ENCODE measurements around the gene NUP214.
"Not testable (repeated sequence)": the region's sequence is repeated elsewhere in the genome, so short reads cannot be mapped to it uniquely, and the experiment has no call there.

Gene NUP214

DNA sequence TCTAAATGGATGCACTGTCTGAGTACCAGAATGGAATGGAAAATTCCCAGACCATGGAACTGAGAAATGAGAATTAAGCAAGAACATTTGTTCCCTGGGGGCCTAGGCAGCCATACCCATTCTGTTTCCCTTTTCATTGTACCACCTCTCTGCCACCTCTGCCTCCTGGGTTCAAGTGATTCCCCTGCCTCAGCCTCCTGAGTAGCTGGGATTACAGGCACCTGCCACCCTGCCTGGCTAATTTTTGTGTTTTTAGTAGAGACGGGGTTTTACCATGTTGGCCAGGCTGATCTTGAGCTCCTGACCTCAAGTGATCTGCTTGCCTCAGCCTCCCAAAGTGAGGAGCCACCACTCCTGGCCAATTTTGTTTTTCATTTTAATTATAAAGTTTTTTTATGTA lies 33.3 kb downstream of the NUP214 start:
- not testable (repeated sequence) for H3K27ac ChIP-seq (ENCODE audit: insufficient read depth, low read depth, low read length, poor library complexity, severe bottlenecking); H3K9me3 ChIP-seq (ENCODE audit: control insufficient read depth, low read length); H3K27me3 ChIP-seq (ENCODE audit: control insufficient read depth, insufficient read depth, low read length, poor library complexity, severe bottlenecking); H3K4me1 ChIP-seq (ENCODE audit: control insufficient read depth, insufficient read depth, low read length); H3K4me3 ChIP-seq (ENCODE audit: insufficient read depth, low read depth, low read length)
- peaks cover 38% of the 10 kb centered on the region for H3K36me3 ChIP-seq (ENCODE audit: control insufficient read depth, insufficient read depth, low read length)
- WGBS, 2 experiments = 89 to 97% methylated on average over 1 of the region's 1 CpG

DNA sequence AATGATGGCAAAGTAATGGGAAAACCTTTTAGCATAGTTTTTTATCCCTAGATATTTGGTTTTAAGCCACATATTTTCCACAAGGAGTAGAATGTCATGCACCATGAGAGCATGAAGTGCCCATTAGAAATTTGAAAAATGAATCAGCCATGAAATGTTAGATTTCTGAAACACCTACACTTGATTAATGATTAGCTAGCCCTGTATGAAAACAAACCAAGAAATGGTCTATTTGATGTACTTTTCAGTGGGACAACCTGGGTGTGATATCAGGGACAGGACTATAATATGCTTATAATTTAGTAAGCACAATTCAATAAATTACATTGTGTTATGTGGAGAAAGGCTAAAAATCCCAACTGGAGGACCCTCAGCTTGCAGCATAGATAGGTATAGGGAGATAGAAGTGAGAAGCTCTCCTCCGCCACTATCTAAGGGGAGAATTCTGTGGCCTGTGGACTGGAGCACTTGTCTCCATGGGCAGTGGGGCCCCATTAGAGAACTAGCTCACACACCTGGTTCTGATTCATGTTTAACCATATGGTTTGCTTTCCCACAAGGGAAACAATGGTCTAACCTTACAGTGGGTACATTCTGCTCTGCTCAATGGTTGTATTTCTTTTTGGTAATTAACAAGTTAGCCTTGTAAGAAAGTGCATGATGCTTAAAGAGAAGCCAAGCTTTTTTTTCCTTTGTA lies 35.2 kb downstream of the NUP214 start:
- Histone ChIP-seq H3K27me3 (ENCODE audit: control insufficient read depth, insufficient read depth, low read length, poor library complexity, severe bottlenecking) (no peaks in the 10 kb centered on the region), H3K27ac (ENCODE audit: insufficient read depth, low read depth, low read length, poor library complexity, severe bottlenecking) (no peak overlapping the region), H3K4me3 (ENCODE audit: insufficient read depth, low read depth, low read length) (no peak overlapping the region), H3K36me3 (ENCODE audit: control insufficient read depth, insufficient read depth, low read length) (peaks cover 45% of the 10 kb centered on the region), H3K9me3 (ENCODE audit: control insufficient read depth, low read length) (no peaks in the 10 kb centered on the region), H3K4me1 (ENCODE audit: control insufficient read depth, insufficient read depth, low read length) (no peaks in the 10 kb centered on the region)
- WGBS, 2 experiments = 96 to 100% methylated on average over 1 of the region's 1 CpG

DNA sequence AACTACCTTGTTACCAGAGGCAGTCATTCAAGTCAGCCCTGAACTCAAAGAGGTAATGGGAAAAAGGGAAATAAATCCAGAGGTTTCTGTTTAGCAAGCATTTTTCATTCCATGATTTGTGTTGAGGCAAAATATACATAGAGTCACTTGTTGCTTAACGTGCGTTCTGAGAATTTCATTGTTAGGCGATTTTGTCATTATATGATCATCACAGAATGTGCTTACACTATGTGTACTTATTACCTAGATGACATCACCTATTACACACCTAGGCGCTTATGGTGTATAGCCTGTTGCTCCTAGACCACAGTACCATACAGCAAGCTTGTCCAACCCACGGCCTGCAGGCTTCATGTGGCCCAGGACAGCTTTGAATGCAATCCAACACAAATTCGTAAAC lies 36.2 kb downstream of the NUP214 start:
- Histone ChIP-seq H3K36me3 (ENCODE audit: control insufficient read depth, insufficient read depth, low read length) (peaks cover 51% of the 10 kb centered on the region), H3K27ac (ENCODE audit: insufficient read depth, low read depth, low read length, poor library complexity, severe bottlenecking) (no peak overlapping the region), H3K4me1 (ENCODE audit: control insufficient read depth, insufficient read depth, low read length) (no peaks in the 10 kb centered on the region), H3K4me3 (ENCODE audit: insufficient read depth, low read depth, low read length) (no peak overlapping the region), H3K9me3 (ENCODE audit: control insufficient read depth, low read length) (no peaks in the 10 kb centered on the region), H3K27me3 (ENCODE audit: control insufficient read depth, insufficient read depth, low read length, poor library complexity, severe bottlenecking) (no peaks in the 10 kb centered on the region)
- WGBS, 2 experiments = 96 to 97% methylated on average over 4 to 6 of the region's 6 CpGs

DNA sequence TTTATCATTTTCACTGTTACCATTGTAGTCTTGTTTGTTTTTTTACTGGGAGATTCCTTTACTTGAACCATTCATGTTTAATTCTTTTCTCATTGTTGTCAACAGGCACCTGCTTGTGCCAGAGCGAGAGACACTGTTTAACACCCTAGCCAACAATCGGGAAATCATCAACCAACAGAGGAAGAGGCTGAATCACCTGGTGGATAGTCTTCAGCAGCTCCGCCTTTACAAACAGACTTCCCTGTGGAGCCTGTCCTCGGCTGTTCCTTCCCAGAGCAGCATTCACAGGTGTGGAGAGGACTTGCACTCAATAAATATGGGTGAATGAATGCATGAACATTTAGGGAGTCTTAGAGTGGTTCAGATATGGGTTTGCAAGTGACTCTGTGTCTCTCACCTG lies 37.5 kb downstream of the NUP214 start:
- WGBS, 2 experiments = 93 to 96% methylated on average over 4 of the region's 4 CpGs
- Histone ChIP-seq H3K4me3 (ENCODE audit: insufficient read depth, low read depth, low read length) (no peak overlapping the region), H3K27ac (ENCODE audit: insufficient read depth, low read depth, low read length, poor library complexity, severe bottlenecking) (no peak overlapping the region), H3K9me3 (ENCODE audit: control insufficient read depth, low read length) (no peaks in the 10 kb centered on the region), H3K36me3 (ENCODE audit: control insufficient read depth, insufficient read depth, low read length) (peaks cover 44% of the 10 kb centered on the region), H3K4me1 (ENCODE audit: control insufficient read depth, insufficient read depth, low read length) (no peaks in the 10 kb centered on the region), H3K27me3 (ENCODE audit: control insufficient read depth, insufficient read depth, low read length, poor library complexity, severe bottlenecking) (no peaks in the 10 kb centered on the region)

DNA sequence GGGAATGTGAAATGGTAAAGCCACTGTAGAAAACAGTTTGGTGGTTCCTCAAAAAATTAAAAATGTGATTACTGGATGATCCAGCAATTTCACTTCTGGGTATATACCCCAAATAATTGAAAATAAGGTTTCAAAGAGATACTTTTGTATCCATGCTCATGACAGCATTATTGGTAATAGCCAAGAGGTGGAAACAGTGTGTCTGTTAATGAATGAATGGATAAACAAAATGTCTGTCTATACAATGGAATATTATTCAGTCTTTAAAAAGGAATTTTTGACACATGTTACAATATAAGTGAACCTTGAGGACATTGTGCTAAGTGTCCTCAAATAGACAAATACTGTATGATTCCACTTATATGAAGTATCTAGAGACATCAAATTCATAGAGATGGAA lies 40.1 kb downstream of the NUP214 start:
- H3K4me3 ChIP-seq (ENCODE audit: insufficient read depth, low read depth, low read length) = no peak overlapping the region
- H3K27me3 ChIP-seq (ENCODE audit: control insufficient read depth, insufficient read depth, low read length, poor library complexity, severe bottlenecking) = no peaks in the 10 kb centered on the region
- H3K27ac ChIP-seq (ENCODE audit: insufficient read depth, low read depth, low read length, poor library complexity, severe bottlenecking) = no peak overlapping the region
- no peaks in the 10 kb centered on the region for H3K4me1 ChIP-seq (ENCODE audit: control insufficient read depth, insufficient read depth, low read length)
- H3K9me3 ChIP-seq (ENCODE audit: control insufficient read depth, low read length) = no peaks in the 10 kb centered on the region
- peaks cover 36% of the 10 kb centered on the region for H3K36me3 ChIP-seq (ENCODE audit: control insufficient read depth, insufficient read depth, low read length)

DNA sequence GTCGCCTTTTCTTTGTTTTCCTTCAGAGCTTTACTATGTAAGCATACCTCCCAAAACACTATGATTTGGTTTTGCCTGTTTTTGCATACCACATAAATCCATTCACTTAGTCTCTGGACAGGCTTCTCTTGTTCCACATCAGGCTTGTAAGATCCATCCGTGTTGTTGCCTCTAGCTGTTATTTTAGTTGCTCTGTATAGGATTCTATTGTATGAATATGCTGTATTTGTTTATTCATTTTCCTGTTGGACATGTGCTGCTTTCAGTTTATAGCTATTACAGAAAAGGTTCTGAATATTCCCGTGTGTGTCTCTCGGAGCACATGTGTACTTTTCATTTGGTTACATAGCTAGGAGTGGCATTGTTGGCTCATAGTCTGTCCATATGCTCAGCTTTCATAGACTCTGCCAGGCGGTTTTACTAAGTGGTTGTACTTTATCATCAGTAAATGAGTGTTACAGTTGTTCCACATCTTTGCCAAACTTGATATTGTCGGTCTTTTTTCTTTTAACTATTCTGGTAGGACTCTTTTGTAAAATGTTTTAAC lies 41.8 kb downstream of the NUP214 start:
- Histone ChIP-seq H3K4me3 (ENCODE audit: insufficient read depth, low read depth, low read length) (no peak overlapping the region), H3K27me3 (ENCODE audit: control insufficient read depth, insufficient read depth, low read length, poor library complexity, severe bottlenecking) (no peaks in the 10 kb centered on the region), H3K9me3 (ENCODE audit: control insufficient read depth, low read length) (no peaks in the 10 kb centered on the region), H3K36me3 (ENCODE audit: control insufficient read depth, insufficient read depth, low read length) (peaks cover 35% of the 10 kb centered on the region), H3K4me1 (ENCODE audit: control insufficient read depth, insufficient read depth, low read length) (no peaks in the 10 kb centered on the region), H3K27ac (ENCODE audit: insufficient read depth, low read depth, low read length, poor library complexity, severe bottlenecking) (no peak overlapping the region)
- 97 to 99% methylated on average over 6 of the region's 6 CpGs for WGBS, 2 experiments

DNA sequence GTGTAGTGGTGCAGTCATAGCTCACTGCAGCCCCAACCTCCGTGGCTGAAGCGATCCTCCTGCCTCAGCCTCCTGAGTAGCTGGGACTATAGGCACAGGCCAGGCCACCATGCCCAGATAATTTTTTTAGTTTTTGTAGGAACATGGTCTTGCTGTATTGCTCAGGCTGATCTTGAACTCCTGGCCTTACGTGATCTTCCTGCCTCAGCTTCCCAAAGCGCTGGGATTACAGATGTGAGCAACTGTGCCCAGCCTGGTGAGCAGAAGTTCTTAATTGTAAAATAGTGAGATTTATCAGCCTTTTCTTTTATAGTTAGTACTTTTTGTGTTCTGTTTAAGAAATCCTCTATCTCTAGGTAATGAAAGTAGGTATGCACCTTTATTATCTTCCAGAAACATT lies 42.5 kb downstream of the NUP214 start:
- H3K9me3 ChIP-seq (ENCODE audit: control insufficient read depth, low read length) = no peaks in the 10 kb centered on the region
- H3K4me3 ChIP-seq (ENCODE audit: insufficient read depth, low read depth, low read length) = no peak overlapping the region
- WGBS, 2 experiments = 93 to 95% methylated on average over 4 of the region's 4 CpGs
- peaks cover 30% of the 10 kb centered on the region for H3K36me3 ChIP-seq (ENCODE audit: control insufficient read depth, insufficient read depth, low read length)
- no peaks in the 10 kb centered on the region for H3K4me1 ChIP-seq (ENCODE audit: control insufficient read depth, insufficient read depth, low read length)
- no peak overlapping the region for H3K27ac ChIP-seq (ENCODE audit: insufficient read depth, low read depth, low read length, poor library complexity, severe bottlenecking)
- H3K27me3 ChIP-seq (ENCODE audit: control insufficient read depth, insufficient read depth, low read length, poor library complexity, severe bottlenecking) = no peaks in the 10 kb centered on the region

DNA sequence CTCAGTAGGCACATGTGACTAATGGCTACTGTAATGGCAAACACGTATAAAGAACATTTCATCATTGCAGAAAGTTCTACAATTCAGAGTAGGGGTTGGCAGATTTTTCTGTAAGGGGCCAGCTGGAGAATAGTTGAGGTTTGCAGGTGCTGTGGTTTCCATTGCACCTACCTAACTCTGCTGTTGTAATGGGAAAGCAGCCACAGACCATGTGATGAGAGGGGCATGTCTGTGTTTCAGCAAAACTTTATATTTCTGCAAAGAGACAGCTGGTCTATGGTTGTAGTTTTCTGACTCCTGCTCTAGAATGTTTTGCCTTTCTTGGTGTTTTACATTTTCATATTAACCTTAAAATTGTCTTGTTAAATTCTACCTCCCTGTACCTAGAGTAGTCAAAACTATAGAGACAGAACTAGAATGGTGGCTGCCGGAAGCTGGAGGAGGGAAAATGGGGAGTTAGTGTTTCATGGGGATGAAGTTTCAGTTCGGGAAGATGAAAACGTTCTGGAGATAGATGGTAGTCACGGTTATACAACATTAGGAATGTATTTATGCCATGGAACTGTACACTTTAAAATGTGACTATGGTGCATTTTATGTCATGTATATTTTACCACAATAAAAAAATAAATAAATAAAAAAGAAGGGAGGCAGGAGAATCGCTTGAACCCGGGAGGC lies 44.3 kb downstream of the NUP214 start:
- Histone ChIP-seq H3K4me1 (ENCODE audit: control insufficient read depth, insufficient read depth, low read length) (no peaks in the 10 kb centered on the region), H3K27ac (ENCODE audit: insufficient read depth, low read depth, low read length, poor library complexity, severe bottlenecking) (no peak overlapping the region), H3K36me3 (ENCODE audit: control insufficient read depth, insufficient read depth, low read length) (peaks cover 25% of the 10 kb centered on the region), H3K9me3 (ENCODE audit: control insufficient read depth, low read length) (no peaks in the 10 kb centered on the region), H3K27me3 (ENCODE audit: control insufficient read depth, insufficient read depth, low read length, poor library complexity, severe bottlenecking) (no peaks in the 10 kb centered on the region), H3K4me3 (ENCODE audit: insufficient read depth, low read depth, low read length) (no peak overlapping the region)
- WGBS, 2 experiments = 93 to 96% methylated on average over 7 of the region's 7 CpGs

DNA sequence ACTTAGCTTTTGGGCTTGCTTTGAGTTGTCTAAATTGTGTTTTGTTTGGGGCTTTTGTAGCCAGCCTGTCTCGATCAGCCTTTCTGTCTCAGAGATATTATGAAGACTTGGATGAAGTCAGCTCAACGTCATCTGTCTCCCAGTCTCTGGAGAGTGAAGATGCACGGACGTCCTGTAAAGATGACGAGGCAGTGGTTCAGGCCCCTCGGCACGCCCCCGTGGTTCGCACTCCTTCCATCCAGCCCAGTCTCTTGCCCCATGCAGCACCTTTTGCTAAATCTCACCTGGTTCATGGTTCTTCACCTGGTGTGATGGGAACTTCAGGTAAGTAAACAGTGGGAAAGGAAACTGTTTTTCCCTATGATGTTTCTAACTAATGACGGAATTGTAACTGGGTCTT lies 48.6 kb downstream of the NUP214 start:
- Histone ChIP-seq H3K36me3 (ENCODE audit: control insufficient read depth, insufficient read depth, low read length) (peaks cover 33% of the 10 kb centered on the region), H3K27me3 (ENCODE audit: control insufficient read depth, insufficient read depth, low read length, poor library complexity, severe bottlenecking) (no peaks in the 10 kb centered on the region), H3K27ac (ENCODE audit: insufficient read depth, low read depth, low read length, poor library complexity, severe bottlenecking) (no peak overlapping the region), H3K4me3 (ENCODE audit: insufficient read depth, low read depth, low read length) (no peak overlapping the region), H3K4me1 (ENCODE audit: control insufficient read depth, insufficient read depth, low read length) (no peaks in the 10 kb centered on the region), H3K9me3 (ENCODE audit: control insufficient read depth, low read length) (no peaks in the 10 kb centered on the region)
- 96% methylated on average over 10 of the region's 10 CpGs for WGBS, 2 experiments

DNA sequence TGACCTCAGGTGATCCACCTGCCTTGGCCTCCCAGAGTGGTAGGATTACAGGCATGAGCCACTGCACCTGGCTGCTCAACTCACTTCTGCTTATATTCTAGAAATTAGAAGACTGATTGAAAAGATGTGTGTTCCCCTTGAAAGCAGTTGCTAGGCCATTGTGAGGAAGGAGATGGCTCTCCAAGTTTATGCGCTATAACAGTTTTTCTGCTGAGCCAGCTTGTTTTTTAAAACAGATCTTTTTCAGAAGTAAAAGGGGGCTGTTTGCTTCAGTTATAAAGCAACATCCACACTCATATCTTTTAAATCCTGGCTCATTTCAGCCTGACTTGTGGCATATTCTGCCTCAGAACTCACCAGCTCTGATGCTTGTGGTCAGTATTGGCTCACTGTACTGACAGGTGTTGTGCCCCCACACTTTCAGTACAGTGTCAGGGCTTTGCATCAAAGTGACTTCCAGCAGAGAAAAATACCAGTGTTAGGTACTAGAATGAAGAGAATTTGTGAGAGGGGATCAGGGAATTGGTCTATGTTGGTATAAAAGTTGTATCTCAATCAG lies 49.4 kb downstream of the NUP214 start:
- 92 to 93% methylated on average over 1 of the region's 1 CpG for WGBS, 2 experiments
- H3K27me3 ChIP-seq (ENCODE audit: control insufficient read depth, insufficient read depth, low read length, poor library complexity, severe bottlenecking) = no peaks in the 10 kb centered on the region
- no peaks in the 10 kb centered on the region for H3K9me3 ChIP-seq (ENCODE audit: control insufficient read depth, low read length)
- no peaks in the 10 kb centered on the region for H3K4me1 ChIP-seq (ENCODE audit: control insufficient read depth, insufficient read depth, low read length)
- H3K27ac ChIP-seq (ENCODE audit: insufficient read depth, low read depth, low read length, poor library complexity, severe bottlenecking) = no peak overlapping the region
- H3K4me3 ChIP-seq (ENCODE audit: insufficient read depth, low read depth, low read length) = no peak overlapping the region
- peaks cover 35% of the 10 kb centered on the region for H3K36me3 ChIP-seq (ENCODE audit: control insufficient read depth, insufficient read depth, low read length)

All from ectodermal cell (in vitro differentiated cells).